Epithelial cell of esophagus (primary cell): ENCODE results near the gene TEDC1.
A peak's percentile ranks its signal among the peaks of the same experiment; 100 is the strongest.

Source experiments
- DNase-seq: peaks from one replicate; pipeline ENCODE4 v3.0.0; 2010; ENCODE audit warnings: low read depth
- H3K4me3 ChIP-seq: 2 replicates; pipeline ENCODE4 v1.5.1; 2011; ENCODE audit warnings: mild to moderate bottlenecking, low read length, control low read depth
- TF ChIP-seq, protein P1 (sequence below): IDR thresholded peaks from 2 replicates; pipeline ENCODE4 v1.5.1; 2011; ENCODE audit warnings: low read depth, mild to moderate bottlenecking, low read length, control low read depth, inconsistent platforms; ENCODE audit not compliant: insufficient read depth; ENCODE audit errors: missing control alignments

The TEDC1 gene

DNA sequence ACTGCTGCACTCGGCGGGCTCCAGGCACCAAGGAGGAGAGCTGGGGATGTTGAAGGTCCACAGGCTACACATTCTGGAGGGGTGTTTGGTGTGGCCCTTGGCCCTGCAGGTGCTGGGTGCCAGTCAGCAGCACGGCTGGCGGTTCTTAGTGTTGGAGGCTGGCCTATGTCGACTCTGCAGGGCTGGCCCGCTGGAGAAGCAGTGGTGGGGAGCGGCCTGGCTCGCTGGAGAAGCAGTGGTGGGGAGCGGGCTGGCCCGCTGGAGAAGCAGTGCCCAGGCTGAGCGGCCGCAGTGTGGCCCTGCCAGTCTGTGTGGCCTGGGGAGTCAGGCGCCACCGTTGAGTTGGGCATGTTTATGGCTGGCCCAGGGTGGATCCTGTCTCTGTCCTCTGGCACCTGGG is 44.1 kb upstream of the TEDC1 start:
- no peak overlapping the region for H3K4me3 ChIP-seq
- TF ChIP-seq, protein P1, sequence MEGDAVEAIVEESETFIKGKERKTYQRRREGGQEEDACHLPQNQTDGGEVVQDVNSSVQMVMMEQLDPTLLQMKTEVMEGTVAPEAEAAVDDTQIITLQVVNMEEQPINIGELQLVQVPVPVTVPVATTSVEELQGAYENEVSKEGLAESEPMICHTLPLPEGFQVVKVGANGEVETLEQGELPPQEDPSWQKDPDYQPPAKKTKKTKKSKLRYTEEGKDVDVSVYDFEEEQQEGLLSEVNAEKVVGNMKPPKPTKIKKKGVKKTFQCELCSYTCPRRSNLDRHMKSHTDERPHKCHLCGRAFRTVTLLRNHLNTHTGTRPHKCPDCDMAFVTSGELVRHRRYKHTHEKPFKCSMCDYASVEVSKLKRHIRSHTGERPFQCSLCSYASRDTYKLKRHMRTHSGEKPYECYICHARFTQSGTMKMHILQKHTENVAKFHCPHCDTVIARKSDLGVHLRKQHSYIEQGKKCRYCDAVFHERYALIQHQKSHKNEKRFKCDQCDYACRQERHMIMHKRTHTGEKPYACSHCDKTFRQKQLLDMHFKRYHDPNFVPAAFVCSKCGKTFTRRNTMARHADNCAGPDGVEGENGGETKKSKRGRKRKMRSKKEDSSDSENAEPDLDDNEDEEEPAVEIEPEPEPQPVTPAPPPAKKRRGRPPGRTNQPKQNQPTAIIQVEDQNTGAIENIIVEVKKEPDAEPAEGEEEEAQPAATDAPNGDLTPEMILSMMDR, result no peak
- no peak for DNase-seq

DNA sequence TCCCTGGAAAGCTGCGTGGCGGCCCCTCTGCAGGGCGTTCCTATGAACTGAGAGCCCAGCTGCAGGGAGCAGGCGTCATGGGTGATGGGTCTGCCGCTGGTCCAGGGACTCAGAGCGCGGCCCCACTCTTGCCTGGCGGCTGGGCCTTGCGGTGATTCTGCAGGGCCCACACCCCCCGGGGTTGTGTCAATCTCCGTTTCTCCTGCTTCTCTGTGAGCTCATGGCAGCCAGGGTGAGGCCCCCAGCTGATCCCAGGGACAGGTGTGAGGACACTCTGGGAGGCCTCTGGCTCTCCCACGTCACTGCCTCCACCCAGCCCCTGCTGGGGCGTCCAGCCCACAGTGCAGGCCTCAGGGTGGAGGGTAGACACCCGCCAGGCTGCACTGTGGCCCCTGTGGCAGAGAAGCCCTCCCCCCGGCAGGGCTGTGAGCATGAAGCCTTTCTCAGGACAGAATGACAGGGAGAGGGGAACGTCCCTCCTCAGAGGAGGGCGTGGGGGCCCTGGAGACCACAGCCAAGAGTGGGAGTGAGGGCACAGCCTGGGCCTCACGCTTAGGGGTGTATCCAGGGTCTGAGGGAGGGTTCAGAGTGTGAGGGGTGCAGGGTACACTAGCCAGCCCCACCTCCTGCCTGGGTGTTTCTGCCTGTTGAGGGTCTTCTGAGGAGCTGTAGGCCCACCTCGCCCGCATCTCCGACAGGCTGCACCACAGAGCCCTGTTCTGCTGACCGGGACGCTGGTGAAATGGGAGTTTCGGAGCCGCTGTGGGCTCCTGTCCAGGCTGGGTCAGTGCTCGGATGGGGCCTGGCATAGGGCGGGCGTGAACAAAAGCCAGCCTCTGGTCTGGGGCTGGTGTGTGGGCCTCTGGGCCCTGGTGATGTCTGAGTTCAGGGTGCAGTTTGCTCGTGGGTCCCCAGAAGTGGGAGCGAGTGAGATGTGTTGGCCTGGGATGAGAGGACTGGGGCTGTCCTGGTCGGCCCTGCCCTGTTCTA is 43.1 kb upstream of the TEDC1 start:
- TF ChIP-seq, protein P1, result no peak
- DNase-seq, result no peak
- H3K4me3 ChIP-seq, result no peak overlapping the region

DNA sequence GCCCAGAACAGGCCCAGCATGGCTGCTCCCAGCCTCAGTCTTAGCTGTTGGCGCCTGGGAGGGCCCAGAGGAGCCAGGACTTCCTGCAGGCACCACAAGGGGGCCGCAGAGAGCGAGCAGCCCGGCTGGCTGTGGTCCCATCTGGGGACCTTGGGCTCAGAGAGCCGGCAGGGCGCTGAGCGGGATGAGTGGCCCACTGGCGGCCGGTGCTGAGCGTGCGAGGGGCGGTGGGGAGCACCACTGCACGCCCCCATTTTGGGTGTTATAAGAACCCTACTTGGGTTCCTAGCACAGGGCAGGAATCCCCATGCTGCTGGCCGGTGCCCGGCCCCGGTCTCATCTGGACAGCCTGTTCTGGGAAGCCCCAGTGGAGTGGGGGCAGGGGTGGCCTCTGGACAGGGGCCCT is 42.3 kb upstream of the TEDC1 start:
- no peak overlapping the region for H3K4me3 ChIP-seq

DNA sequence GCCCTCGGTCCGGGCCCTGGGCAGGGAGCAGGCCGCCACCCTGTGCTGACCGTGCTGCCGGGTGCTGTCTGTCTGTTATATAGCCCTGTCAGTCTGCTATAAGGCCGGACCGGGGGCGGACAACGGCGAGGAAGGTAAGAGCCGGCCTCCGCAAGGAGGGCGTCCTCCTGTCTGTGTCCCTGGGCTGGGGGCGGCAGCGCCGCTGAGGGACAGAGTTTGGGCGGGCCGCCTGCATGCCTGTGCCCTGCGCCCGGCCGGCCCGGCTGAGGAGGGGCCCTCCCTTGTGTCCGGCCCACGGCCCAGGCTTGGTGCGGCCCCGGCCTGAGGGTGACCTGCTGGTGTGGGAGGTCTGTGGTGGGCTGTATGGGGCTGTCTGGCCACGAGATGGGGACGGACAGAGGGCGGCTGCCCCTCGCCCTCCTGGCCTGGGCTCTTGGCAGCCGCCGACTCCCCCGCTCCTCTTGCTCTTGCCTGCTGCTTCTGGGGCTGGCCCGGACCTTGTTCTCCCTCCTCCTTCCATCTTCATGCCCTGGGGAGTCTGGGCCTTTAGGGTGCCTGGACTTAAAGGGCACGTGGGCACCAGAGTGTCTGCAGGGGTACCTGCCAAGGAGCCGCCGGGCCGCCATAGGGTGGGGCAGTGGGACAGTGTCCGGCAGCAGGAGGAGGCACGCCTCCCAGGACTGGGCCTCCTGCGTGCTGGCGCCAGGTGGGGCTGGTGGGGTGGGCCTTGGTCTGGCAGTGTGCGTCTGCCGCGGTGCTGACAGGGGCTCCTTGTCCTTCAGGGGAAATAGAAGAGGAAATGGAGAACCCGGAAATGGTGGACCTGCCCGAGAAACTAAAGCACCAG is 41.5 kb upstream of the TEDC1 start:
- TF ChIP-seq, protein P1, result no peak
- no peak for DNase-seq
- H3K4me3 ChIP-seq, result no peak overlapping the region

More for the DNA sequence above, 42.3 kb upstream of the TEDC1 start:
- peak; percentile 51 for DNase-seq
- TF ChIP-seq, protein P1, result peak; percentile 74

DNA sequence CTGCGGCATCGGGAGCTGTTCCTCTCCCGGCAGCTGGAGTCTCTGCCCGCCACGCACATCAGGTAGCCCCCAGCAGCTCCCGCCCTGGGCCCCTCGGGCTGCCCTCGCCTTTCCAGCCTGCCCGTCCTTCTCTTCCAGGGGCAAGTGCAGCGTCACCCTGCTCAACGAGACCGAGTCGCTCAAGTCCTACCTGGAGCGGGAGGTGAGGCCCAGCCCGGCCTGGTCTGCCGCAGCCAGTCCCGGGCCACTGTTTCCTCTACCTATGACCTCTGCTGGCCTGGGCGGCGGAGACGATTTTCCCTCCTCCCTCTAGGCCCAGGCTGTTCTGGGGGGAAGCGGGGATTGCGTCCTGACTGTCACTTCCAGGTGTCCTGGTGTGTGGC is 40.9 kb upstream of the TEDC1 start:
- no peak for DNase-seq
- TF ChIP-seq, protein P1, result no peak
- H3K4me3 ChIP-seq, result no peak overlapping the region

DNA sequence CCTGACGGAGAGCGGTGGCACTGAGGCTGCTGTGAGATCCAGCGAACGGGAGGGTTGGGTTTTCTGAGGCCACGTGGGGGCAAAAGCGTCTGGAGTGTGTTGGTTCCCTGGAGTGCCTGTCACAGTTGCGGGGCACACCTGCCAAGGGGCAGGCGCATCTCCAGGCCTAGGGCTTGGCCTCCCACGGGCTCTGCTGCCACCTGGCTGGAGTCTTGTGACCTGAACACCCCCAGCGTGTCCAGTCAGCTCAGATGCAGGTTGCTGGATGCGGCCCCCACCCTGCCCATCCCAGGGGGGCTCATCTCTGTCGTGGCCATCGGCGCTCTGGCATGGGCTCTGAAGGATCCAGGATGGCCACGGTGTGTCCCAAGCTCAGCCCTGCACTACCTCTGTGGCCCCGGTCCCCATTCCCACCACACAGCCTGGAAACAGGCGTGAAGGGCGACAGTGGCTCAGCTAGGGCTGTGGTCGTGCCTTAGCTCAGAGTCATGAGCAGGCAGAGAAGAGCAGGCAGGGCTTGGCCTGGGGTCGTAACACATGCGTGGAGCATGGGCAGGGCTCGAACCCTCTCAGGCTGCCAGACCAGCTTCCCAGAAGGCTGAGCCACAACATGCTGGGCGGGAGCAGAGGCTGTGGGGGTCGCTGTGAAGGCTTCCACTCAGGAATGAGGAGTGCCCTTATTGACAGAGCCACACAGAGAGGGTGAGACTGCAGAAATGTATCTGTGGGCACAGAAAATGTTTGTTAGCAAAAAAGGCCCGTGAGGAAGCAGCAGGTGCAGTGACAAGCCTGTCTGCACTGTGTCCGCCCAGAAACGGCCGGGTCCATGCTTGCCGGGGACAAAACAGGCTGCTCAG is 40.0 kb upstream of the TEDC1 start:
- H3K4me3 ChIP-seq, result no peak overlapping the region
- no peak for DNase-seq
- TF ChIP-seq, protein P1, result no peak
